Measurements from ENCODE around the gene AQP1.

AQP1 gene

DNA sequence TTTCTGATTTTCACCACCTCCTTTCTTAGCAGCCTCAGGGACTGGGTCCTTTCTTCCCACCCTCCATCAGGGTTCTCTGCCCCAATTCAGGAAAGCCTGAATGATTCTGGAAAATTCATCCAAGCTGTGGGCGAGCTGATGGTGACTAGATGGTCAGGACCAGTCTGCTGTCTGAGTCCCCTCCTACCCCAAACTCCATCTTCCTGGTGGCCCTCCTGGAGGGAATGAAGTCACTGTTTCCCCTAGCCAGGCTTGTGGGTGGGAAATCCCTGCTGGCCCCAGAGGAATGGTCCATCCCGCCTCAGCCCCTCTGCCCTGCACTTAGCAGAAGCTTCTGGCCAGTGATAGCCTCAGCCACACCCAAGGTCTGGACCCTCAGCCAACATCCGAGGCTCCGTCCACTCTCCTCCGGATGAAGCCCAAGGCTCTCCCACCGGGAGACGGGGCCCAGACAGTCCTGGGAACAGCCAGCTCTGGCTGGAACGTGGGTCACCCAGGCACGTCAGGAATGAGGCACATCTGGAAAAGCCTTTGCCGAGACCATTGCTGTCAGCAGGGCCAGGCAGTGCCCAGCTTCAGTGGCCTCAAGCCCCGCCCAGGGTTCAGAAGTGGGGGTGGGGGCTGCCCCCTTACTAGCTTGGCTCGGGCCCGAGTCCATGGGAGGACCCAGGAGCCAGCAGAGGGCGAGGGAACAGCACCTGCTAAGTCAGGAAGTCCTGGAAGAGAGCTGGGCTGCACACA lies 4.0 kb upstream of the AQP1 start:
- no peak for DNase-seq

- no peak for DNase-seq
Measured at GRCh38 chr7:30908681-30909080, 3.0 kb upstream of the AQP1 start.

DNA sequence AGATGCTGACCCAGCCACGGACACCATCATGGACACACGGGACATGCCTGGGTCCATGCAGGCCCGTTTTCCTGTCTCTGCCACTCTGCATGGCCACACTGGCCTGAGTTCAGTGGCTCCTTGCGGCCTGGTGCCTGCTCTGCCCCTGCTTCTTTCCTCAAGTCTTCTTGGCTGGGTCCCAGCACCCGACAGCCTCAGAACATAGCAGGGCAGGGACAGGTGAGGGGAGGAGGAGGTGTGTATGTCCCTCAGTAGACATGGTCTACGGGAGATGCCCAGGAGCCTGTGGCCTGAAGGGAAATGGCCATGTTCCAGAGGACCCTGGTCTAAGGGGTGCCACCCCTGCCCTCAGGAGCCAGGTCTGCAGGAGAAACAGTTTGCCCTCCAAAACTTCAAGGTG lies 2.2 kb upstream of the AQP1 start:
- no peak for DNase-seq

GRCh38 chr7:30910411-30911073 lies 1.1 kb upstream of the AQP1 start:
- DNase-seq: no peak

DNA sequence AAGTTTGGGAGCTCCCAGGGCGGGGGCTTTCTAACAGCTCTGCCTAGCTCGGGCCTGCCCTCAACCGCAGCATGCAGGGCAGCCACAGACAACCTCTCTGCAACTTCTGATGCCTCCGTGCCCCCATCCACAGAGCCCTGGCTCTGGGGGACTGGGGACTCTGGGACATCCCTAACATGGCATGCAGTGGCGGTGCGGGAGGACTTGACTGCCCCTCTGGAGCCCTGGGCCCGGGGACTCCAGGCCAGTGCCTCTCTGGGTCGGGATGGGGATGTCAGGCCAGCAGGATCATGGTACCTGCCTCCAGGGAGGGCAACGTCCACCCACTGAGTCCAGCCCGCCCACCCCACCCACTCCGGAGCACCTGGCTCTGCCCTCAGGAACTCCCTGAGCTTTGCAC lies 520 bp upstream of the AQP1 start:
- DNase-seq: no peak

DNA sequence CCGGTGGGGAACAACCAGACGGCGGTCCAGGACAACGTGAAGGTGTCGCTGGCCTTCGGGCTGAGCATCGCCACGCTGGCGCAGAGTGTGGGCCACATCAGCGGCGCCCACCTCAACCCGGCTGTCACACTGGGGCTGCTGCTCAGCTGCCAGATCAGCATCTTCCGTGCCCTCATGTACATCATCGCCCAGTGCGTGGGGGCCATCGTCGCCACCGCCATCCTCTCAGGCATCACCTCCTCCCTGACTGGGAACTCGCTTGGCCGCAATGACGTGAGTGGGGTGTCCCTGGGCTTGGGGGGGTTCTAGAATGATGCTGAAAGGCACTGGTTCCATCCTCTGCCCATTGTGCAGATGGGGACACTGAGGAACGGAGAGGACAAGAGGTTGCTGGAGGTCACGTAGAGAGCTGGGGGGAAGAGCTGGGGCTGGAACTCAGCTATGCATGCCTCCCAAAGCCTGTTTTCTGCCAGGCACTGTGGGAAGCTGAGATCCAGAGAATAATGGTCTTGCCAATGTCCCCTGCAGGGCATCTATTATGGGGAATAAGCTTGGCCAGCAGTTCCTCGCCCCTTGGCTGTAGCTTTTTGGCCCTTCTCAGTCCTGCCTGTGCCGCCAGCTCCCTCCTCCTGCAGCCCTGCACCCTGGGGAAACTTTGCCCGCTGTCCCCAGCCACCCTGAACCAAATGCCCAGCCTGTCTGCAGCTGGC lies 523 bp downstream of the AQP1 start:
- no peak for DNase-seq

DNA sequence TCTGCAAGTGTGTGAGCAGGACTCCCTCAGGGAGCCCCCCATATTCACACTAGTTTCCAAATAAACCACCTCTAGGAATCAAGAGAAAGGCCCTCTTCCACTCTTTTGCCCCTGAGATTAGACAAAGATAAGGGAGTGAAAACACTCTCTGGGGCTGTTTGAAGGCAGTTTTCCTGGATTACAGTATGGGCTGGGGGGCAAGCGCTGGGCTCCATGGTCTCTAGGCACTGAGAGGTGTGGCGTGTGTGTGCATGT lies 1.0 kb downstream of the AQP1 start:
- no peak for DNase-seq

DNA sequence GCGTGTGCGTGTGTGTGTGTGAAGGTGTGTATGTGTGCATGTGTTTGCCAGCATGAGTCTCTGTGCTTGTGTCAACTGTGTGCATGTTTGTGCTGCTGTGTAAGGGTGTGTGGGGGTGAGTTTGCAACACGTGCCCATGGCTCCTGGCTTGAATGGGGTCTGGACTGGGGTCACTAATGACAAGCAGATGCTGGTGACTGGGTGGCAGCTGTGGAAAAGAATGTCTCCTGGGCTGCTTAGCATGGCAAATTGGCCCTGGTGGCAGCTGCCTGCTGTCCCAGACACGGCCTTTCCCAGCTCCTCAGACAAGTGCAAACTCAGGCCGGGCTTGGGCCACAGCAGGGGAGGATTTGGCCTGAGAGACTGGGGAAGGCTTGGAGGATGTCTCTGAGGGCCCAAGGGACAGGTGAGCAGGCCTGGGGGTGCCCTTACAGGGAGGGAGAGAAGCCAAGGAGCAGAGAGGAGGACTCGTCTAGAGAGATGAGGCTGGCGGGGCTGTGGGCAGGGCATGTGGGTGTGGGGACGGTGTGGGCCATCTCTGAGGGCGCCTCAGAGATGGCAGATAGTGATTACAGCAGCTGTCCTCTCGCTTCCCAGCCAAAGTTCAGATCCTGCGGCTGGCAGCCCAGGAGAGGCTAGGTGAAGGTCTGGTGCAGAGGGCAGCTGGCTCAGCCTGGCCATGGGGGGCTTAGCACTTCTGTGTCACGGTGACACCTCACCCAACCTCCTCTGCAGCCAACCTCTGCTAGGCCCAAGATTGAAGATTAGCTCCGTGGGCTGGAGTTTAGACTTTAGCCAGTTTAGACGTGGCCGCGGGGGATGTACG lies 1.5 kb downstream of the AQP1 start:
- no peak for DNase-seq

- DNase-seq: peak; percentile 25
Measured at GRCh38 chr7:30913821-30914515, 2.3 kb downstream of the AQP1 start.

DNA sequence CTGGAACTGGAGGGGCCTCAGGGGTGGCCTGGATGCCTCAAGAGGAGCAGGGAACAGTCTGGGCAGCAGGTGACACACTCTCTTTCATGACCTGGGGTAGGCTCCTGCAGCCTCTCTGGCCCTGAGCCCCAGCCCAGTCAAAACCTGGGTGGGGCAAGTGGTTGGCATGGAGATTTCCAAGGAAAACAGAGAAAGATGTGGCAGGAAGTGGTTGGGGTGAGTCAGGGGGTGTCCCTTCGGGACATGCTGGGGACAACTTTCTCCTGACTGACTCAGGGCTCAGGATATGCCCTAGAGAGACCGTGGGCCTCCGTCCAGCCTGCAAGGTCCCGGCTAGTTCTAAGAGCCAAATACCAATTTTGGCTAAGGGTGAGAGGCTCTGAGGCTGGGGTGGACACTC lies 2.9 kb downstream of the AQP1 start:
- peak; percentile 32 for DNase-seq

- DNase-seq: peak; percentile 90
Measured at GRCh38 chr7:30915005-30915601, 3.5 kb downstream of the AQP1 start.

DNA sequence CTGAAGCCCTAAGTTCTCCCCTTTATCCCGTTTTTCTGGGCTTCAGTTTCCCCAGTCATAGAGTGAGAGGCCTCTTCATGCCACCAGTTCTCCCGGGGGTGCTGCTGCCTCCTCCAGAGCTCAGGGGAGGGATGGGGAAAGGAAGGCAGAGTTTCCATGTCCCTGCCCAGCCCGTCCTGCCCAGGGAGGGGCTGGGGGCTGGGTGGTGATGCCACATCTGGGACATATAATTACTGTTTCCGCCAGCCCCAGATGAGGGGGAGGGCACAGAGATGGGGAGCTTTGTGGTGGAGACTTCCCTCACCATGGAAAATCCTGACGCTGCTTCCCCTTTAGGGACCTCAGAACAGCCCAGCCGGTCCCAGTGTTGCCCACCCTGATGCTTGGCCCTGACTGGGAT lies 4.1 kb downstream of the AQP1 start:
- no peak for DNase-seq

DNA sequence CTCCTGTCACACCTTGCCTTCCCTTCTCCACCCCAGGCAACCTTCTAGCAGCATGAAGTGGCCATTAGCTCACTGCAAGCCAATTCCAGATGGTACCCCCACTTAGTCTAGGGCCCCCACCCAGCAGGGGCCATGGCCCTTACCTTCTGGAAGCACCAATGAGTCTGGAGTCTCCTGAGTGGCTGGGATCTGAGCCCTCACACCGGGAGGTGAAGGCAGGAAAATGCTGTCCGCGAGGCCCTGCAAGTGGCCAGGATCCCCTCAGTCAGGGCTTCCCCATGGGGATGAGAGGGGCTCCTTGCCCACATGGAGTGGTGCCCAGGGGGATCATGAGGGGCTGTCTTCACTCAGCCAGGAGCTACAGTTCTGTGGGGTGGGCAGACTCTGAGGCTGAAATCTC lies 4.6 kb downstream of the AQP1 start:
- DNase-seq: no peak

DNA sequence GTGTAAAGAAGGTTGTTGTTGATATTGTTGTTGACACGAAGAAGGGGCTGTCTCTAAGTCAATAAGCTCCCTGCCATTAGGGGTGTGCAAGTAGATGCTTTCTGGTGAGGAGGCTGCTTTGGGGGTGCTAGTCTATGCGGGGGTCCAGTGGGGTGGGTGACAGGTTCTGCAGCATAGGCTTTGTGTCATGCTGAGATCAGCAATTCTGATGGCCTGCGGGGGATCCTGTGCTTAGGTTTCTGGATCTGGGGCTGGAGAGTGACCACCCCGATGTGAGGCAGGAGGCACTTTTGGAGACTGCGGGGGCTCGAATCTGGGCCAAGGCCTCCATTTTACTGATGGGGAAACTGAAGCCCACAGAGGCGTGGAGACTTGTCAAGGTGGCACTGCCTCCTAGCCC lies 5.1 kb downstream of the AQP1 start:
- no peak for DNase-seq

DNA sequence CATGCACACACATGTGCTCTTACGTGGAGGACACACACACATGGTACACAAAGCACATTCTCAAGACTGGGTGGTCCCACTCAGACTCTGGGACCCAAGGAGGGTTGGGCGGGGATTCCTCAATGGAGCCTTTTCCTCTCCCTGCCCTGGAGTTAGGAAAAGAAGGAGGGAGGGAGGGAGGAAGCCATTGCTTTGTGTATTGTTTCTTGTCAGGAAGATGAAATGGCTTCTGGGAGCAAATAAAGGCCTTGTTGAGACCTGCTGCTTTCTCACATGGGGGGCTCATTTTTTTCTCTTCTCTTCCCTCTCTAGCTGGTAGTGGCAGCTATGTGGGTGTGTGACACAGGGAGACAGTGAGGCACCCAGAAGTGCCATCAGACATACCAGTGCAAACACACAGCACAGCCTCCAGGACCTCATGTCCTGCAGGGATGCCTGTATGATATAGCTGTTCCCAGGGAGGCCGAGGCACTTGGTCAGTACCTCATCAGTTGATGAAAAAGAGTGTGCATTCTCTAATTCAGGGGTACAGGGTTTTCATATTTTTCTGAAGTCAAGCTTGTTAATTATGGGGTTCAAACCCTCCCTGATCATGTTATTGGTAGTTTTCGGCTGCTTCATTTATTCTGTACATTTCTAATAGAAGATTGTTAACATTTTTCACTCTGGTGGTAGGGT lies 5.7 kb downstream of the AQP1 start:
- no peak for DNase-seq

- DNase-seq: no peak
Measured at GRCh38 chr7:30918676-30919075, 7.0 kb downstream of the AQP1 start.

DNA sequence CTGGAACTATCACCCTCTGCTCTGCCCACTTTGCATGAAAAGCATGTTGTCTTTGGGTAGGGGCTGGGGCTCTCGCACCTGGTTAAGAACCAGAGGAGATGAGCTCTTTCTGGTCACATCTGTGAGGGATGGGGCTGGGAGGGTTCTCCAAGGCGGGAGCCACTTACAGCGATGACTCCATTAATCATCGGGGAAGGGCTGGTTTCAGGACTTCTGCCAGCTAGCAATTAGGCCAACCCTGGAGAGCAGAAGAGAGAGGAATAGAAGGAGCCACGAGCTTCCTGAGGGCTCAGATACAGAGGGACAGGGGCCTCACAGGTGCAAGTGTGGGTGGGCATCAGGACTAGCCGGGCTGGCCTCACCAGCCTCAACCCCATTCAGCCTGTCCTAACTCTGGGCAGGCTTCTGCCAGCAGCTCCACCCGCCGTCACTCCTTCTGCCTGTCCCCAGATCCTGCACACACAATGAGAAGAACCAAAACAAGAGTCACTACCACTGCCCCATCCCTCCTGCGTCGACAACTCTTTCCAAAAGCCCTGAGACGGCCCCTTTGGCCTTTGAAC lies 8.4 kb downstream of the AQP1 start:
- no peak for DNase-seq

GRCh38 chr7:30920584-30921539 lies 9.2 kb downstream of the AQP1 start:
- peak; percentile 36 for DNase-seq

GRCh38 chr7:30921540-30922401 lies 10.1 kb downstream of the AQP1 start:
- no peak for DNase-seq

All from OCI-M1 (cell line).